Left lung (tissue), 10 donors: ENCODE results near the gene ACAA1. TPM values are rescaled to one million over a fixed set of nuclear protein-coding genes. Genes with fewer than 3 reads are reported as not detected.
"Not testable (repeated sequence)": the region's sequence is repeated elsewhere in the genome, so short reads cannot be mapped to it uniquely, and the experiment has no call there.

Experiments
- ATAC-seq: fragments of 200-7000 bp; cut with Tn5 transposase; one replicate; pipeline ENCODE4 v1.9.1; 2020; ENCODE audit warnings: moderate library complexity
- DNase-seq, 4 donors: peaks; one replicate each; pipeline ENCODE4 v3.0.0-alpha.2; 2013 to 2020
- H3K27ac ChIP-seq, 2 donors: fragments of 200-600 bp; sonication (generic) in 1 of 2; one replicate each; pipeline versions ENCODE4 v1.5.0 to v1.8.0; 2020 to 2021
- H3K27me3 ChIP-seq, 2 donors: fragments of 200-600 bp; sonication (generic) in 1 of 2; one replicate each; pipeline versions ENCODE4 v1.5.0 to v1.8.0; 2020 to 2021
- H3K36me3 ChIP-seq, 2 donors: fragments of 200-600 bp; sonication (generic) in 1 of 2; one replicate each; pipeline versions ENCODE4 v1.5.0 to v1.8.0; 2020 to 2021
- H3K4me1 ChIP-seq, 2 donors: fragments of 200-600 bp; one replicate each; pipeline ENCODE4 v1.8.0; 2021
- H3K4me3 ChIP-seq, 2 donors: fragments of 200-600 bp; sonication (generic) in 1 of 2; one replicate each; pipeline versions ENCODE4 v1.5.0 to v1.8.0; 2020 to 2021; ENCODE audit warnings: mild to moderate bottlenecking in 1 of 2
- H3K9me3 ChIP-seq, 2 donors: fragments of 200-600 bp; sonication (generic) in 1 of 2; one replicate each; pipeline versions ENCODE4 v1.5.0 to v1.8.0; 2020 to 2021
- intact Hi-C, 2 donors: fragments of 100-400 bp; cut with DNase I; formaldehyde crosslinking; loops; one replicate each; pipeline versions ENCODE4 v1.11.2 to v1.14.2; 2022
- polyA plus RNA-seq, 6 donors: library from polyadenylated mRNA; unstranded; fragments of 120-200 nt; gene quantifications; one replicate each; pipeline ENCODE4 v1.2.1, GENCODE V29; 2013; ENCODE audit not compliant: insufficient read length in 6 of 6
- total RNA-seq, 2 donors: library from RNA; stranded (reverse); fragmentation: NEBNext Ultra II Directional; extraction: Animal tissue kit (Norgen Biotek cat#: 25700); gene quantifications; one replicate each; pipeline ENCODE4 v1.2.1, GENCODE V29; 2021
- TF ChIP-seq, protein P1 (sequence below), 2 donors: fragments of 200-600 bp; sonication (generic) in 1 of 2; IDR thresholded peaks; one replicate each; pipeline versions ENCODE4 v1.5.0 to v1.8.0; 2021; ENCODE audit warnings: antibody characterized with exemption in 2 of 2
- donor health status: DM: no; HTN: yes; CAD: no.
- donor health status: DM: no; HTN: no; CAD: no.

The ACAA1 gene
- total and polyA plus RNA-seq, 8 donors, result 54.3 to 106 (median 60.2) TPM

DNA sequence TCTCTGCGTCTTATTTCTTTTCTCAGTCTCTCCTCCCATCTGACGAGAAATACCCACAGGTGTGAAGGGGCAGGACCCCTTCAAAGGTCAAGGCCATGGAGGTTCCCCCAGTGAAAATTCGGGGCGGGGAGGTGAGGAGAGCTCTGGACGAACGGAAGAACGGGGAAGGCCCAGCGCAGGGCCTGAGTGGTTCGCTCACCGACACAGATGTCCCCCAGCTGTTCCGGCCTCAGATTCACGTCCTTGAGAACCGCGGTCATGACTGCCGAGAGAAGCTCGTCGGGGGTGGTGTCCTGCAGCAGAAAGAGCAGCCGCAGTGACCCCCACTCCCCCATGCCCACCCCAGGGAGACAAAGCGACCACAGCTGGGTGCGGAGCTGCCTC is 542 bp downstream of the ACAA1 start:
- peak in 3 of 4 donors; percentile 17 to 53 (median 48) for DNase-seq
- H3K36me3 ChIP-seq, result peaks cover 0 to 42% of the 10 kb centered on the region in 2 donors
- no peaks in the 10 kb centered on the region for H3K9me3 ChIP-seq
- peaks cover 34 to 71% of the 10 kb centered on the region in 2 donors for H3K4me1 ChIP-seq
- no peaks in the 10 kb centered on the region for H3K27me3 ChIP-seq
- H3K27ac ChIP-seq, result peak overlapping the region; percentile 82 to 98
- TF ChIP-seq, protein P1, sequence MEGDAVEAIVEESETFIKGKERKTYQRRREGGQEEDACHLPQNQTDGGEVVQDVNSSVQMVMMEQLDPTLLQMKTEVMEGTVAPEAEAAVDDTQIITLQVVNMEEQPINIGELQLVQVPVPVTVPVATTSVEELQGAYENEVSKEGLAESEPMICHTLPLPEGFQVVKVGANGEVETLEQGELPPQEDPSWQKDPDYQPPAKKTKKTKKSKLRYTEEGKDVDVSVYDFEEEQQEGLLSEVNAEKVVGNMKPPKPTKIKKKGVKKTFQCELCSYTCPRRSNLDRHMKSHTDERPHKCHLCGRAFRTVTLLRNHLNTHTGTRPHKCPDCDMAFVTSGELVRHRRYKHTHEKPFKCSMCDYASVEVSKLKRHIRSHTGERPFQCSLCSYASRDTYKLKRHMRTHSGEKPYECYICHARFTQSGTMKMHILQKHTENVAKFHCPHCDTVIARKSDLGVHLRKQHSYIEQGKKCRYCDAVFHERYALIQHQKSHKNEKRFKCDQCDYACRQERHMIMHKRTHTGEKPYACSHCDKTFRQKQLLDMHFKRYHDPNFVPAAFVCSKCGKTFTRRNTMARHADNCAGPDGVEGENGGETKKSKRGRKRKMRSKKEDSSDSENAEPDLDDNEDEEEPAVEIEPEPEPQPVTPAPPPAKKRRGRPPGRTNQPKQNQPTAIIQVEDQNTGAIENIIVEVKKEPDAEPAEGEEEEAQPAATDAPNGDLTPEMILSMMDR (IDR thresholded peaks at IDR 0.05), result no peak
- H3K4me3 ChIP-seq, result peak overlapping the region; percentile 89 to 97
- ATAC-seq, result no peak
- intact Hi-C loops, result loop anchor here in 1 of 2 donors (10.0 kb wide), 1 partner anchor 88 kb away; no protein-coding TSS in a partner anchor

- intact Hi-C loops, result loop anchor here in 1 of 2 donors (10.0 kb wide), 1 partner anchor 89 kb away; no protein-coding TSS in a partner anchor
- peak overlapping the region; percentile 82 to 98 for H3K27ac ChIP-seq
- DNase-seq, H3K9me3 ChIP-seq, ATAC-seq, H3K27me3 ChIP-seq: not testable (repeated sequence)
- H3K4me1 ChIP-seq, result peaks cover 34 to 69% of the 10 kb centered on the region in 2 donors
- peak overlapping the region; percentile 89 to 97 for H3K4me3 ChIP-seq
- peaks cover 0 to 42% of the 10 kb centered on the region in 2 donors for H3K36me3 ChIP-seq
These were observed 1.2 kb downstream of the ACAA1 start for GRCh38 chr3:38135621-38136277.

DNA sequence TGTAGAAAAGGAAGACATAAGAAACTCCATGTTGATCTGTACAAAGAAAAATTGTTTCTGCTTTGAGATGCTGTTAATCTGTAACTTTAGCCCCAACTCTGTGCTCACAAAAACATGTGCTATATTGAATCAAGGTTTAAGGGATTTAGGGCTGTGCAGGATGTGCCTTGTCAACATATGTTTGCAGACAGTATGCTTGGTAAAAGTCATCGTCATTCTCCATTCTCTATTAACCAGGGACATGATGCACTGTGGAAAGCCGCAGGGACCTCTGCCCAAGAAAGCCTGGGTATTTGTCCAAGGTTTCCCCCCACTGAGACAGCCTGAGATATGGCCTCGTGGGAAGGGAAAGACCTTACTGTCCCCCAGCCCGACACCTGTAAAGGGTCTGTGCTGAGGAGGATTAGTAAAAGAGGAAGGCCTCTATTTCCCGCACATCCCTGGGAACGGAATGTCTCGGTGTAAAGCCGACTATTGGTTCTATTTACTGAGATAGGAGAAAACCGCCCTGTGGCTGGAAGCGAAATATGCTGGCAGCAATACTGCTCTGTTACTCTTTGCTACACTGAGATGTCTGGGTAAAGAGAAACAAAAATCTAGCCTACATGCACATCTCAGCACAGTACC is 2.3 kb downstream of the ACAA1 start:
- intact Hi-C loops, result loop anchor here in 1 of 2 donors (10.0 kb wide), 1 partner anchor 90 kb away; no protein-coding TSS in a partner anchor
- H3K27me3 ChIP-seq, DNase-seq, H3K9me3 ChIP-seq, ATAC-seq: not testable (repeated sequence)
- H3K4me1 ChIP-seq, result peaks cover 29 to 60% of the 10 kb centered on the region in 2 donors
- peak overlapping the region in 1 of 2 donors; percentile 97 for H3K4me3 ChIP-seq
- H3K36me3 ChIP-seq, result peaks cover 0 to 46% of the 10 kb centered on the region in 2 donors
- H3K27ac ChIP-seq, result peak overlapping the region; percentile 57 to 58

DNA sequence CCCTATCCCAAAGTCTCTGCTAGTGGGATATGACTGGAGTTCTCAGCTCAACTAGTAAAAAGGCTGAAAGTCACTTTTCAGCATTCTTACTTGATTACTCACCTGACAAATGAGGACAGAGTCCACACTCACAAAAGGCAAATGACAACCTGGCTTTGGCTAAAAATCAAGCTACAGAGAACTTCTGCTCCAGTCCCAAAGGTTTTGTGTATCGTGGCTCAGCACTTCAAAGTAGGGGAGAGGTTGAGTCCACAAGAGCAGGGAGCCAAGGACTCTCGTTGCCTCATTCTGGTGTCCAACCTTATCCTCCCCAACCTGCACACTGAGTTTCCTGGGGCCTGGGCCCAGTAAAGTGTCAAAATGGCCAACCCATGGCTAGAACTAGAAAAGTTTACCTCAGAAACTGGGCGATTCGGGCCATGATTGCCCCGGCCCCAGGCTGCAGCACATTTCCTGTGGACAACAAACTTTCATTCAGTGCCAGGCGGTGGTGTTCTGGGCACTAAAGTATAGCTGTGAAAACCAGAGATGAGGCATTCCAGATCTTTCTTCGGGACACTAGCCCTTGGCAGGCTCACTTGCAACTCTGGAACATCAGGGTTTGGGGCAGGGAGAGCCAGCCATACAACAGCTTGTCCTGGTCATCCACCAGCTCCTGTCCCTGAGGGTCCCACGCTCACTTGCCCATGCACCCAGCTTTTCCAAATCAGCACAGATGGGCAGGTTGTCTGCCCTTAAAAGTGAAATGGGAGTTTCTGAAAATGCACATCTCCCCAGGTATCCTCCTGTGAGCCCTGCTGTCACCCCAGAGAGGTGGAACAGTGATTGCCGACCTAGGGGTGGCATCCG is 3.1 kb downstream of the ACAA1 start:
- Histone ChIP-seq H3K9me3 (no peaks in the 10 kb centered on the region), H3K4me1 (peaks cover 25 to 56% of the 10 kb centered on the region in 2 donors), H3K27me3 (no peaks in the 10 kb centered on the region), H3K4me3 (no peak overlapping the region), H3K36me3 (peaks cover 0 to 54% of the 10 kb centered on the region in 2 donors), H3K27ac (peak overlapping the region; percentile 57 to 58)
- TF ChIP-seq, protein P1 (IDR thresholded peaks at IDR 0.05), result no peak
- intact Hi-C loops, result loop anchor here in 1 of 2 donors (10.0 kb wide), 1 partner anchor 91 kb away; no protein-coding TSS in a partner anchor
- DNase-seq, result peak in 2 of 4 donors; percentile 21 to 62
- ATAC-seq, result peak; percentile 11

DNA sequence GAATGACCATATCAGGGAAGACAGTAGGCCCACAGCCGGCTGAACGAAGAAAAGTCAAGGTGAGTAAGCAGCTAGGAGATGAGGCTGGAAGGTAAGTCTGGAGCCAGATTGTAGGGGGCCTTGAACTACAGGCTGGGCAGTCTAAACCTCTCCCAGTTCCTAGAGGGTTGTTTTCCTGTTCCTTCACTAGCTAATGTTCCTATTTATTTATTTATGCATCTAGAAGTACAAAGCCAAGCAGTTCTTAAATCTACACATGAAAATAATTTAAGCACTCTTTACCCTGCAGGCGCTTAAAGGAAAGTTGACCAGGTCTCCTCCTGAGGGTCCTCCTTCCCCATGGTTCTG is 3.7 kb downstream of the ACAA1 start:
- DNase-seq, result peak in 1 of 4 donors; percentile 7
- intact Hi-C loops, result loop anchor here in 1 of 2 donors (10.0 kb wide), 1 partner anchor 92 kb away; no protein-coding TSS in a partner anchor
- Histone ChIP-seq H3K27ac (peak overlapping the region; percentile 54 to 58), H3K36me3 (peaks cover 0 to 60% of the 10 kb centered on the region in 2 donors), H3K4me3 (no peak overlapping the region), H3K9me3 (no peaks in the 10 kb centered on the region), H3K4me1 (peaks cover 28 to 62% of the 10 kb centered on the region in 2 donors), H3K27me3 (no peaks in the 10 kb centered on the region)
- TF ChIP-seq, protein P1 (IDR thresholded peaks at IDR 0.05), result no peak
- no peak for ATAC-seq
